CD4-positive, alpha-beta T cell treated with Interleukin-4 for 1 hour (primary cell): ENCODE data around the gene MEFV.
A peak's percentile ranks its signal among the peaks of the same experiment; 100 is the strongest.
"Not testable (repeated sequence)": the region's sequence is repeated elsewhere in the genome, so short reads cannot be mapped to it uniquely, and the experiment has no call there.

ENCODE experiments used
- DNase-seq, 2 donors: peaks; one replicate each; pipeline ENCODE4 v3.0.0-alpha.2; 2020 to 2022

MEFV gene, protein sequence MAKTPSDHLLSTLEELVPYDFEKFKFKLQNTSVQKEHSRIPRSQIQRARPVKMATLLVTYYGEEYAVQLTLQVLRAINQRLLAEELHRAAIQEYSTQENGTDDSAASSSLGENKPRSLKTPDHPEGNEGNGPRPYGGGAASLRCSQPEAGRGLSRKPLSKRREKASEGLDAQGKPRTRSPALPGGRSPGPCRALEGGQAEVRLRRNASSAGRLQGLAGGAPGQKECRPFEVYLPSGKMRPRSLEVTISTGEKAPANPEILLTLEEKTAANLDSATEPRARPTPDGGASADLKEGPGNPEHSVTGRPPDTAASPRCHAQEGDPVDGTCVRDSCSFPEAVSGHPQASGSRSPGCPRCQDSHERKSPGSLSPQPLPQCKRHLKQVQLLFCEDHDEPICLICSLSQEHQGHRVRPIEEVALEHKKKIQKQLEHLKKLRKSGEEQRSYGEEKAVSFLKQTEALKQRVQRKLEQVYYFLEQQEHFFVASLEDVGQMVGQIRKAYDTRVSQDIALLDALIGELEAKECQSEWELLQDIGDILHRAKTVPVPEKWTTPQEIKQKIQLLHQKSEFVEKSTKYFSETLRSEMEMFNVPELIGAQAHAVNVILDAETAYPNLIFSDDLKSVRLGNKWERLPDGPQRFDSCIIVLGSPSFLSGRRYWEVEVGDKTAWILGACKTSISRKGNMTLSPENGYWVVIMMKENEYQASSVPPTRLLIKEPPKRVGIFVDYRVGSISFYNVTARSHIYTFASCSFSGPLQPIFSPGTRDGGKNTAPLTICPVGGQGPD

DNA sequence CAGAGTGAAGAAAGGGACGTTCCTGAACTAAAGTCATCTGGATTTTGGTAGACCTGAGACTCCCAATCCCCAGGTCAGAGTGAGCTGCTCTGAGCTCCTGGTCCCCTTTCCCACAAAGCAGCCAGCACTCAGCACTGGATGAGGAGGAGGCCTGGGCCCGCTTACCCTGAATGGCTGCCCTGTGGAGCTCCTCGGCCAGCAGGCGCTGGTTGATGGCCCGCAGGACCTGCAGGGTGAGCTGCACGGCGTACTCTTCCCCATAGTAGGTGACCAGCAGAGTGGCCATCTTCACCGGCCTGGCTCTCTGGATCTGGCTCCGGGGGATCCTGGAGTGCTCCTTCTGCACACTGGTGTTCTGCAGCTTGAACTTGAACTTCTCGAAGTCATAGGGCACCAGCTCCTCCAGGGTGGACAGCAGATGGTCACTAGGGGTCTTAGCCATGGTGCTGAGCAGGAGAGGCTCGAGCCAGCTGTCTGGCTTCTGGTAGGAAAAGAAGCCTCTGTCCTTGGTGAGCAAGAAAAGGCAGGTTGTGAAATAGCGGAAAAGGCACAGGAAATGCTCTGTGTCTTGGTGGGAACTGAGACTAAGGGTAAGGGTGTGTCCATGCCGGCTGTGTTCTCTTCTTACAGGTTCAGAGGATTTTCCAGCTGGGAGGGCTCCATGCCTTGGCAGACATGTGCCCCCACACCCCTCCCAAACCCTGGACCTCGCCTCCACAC is at the start of gene MEFV:
TSS of gene MEFV (minus strand) at position 488 of the 720 bp plus-strand sequence. CDS start at position 442, 46 bp downstream.
- peak in 1 of 2 donors; percentile 39 for DNase-seq

DNA sequence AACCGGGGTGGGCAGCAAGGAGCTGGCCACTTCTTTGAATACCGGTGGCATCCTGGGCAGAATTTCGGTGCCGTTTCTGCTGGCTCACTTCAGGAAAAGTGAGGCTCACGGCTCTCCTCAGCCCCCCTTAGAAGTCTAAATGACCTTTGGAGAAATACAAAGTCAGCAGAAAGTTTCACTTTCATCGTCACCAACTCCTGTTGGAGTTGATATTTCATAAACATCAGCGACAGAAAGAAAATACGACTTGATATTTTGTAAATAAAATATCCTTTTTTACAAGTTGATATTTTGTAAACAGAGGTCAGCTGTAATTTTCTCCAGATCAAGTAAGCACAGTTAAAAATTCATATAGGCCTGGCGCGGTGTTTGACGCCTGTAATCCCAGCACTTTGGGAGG is 49.6 kb upstream of the MEFV start:
- no peak for DNase-seq

DNA sequence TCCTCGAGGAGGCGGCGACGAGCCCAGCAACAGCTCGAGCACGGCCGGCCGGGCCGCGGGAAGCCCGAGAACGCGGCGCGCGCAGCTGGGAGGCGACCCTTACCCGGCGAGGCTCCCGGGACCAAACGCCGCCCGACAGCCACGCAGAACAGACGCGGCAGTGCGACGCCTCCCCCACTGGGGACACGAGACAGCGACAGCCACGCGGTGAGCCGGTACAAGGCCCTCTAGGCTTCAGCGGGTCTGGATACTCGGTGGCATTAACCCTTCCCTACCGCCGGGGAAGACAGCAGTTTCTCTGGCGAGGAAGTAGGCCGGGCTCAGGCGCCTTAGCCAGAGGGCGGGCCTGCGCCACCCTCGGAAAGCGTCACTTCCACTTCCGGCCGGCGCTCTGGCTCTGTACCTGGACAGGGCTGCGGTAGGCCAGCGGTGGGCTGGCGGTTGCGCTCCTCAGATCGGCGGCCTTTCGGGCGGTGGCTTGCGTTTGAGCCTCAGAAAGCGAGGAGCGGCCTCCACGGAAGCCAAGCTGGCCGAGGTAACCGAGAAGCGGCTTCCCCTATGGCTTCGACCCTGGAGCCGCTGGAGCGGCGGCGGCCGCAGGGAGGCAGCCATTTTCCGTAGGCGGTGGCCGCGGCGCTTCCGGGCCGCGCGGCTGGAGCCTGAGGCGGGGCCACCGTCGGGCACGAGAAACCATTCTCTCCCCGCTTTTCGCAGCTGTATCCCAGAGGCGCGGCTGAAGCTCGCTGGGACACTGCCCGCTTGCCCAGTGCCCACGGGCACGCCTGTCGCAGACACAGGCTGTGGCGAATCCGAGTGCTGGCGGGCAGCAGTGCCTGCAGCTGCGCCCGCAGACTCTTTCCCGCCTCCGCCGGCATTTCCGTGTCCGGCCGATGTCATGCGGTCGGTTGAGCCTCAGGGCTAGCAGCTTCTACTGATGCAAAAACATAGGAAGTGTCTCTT is 49.0 kb upstream of the MEFV start, which contains the start of the genes TIGD7 and ZNF75A:
TSS of gene TIGD7 (minus strand) at position 322 of the 960 bp plus-strand sequence. CDS start 4,816 bp downstream, outside the sequence.
TSS of gene ZNF75A (plus strand) at position 389 of the 960 bp plus-strand sequence. CDS start 2,932 bp downstream, outside the sequence.
- DNase-seq = peak; percentile 87 to 90

DNA sequence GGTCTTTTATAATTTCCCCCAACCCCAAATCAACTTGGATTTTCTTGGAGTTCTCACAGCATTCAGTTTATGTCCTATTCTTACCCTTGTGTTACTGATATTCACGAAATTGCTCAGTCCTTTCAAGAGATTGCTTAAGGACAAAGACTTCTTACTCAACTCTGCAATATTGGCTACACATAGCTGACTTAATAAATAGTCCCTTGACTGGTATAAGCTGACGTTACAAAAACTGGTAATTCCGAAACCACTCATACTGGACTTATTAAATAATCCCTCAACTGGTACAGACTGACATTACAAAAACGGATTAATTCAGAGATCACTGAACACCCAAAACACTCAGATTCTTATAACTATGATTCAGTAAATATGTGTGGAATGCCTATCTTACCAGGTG is 47.9 kb upstream of the MEFV start:
- DNase-seq = no peak

DNA sequence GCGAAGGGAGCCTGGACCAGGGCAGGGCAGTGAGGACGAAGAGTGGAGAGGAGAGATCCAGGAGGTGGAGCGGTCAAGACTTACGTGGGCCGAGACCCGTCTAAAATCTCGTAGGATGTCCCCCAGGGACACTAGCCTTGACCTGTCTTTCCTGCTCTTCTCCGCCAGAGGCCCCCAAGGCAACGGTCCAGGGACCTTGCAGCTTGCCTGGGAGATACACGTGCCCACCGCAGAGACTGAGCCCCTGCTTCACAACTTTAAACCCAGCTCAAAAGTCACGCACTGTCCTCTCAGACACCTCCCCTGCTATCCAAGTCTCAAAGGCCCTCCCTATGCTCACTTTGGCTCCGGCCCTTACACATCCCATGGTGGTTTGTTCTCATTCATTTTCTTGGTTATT is 39.4 kb upstream of the MEFV start:
- DNase-seq = no peak

DNA sequence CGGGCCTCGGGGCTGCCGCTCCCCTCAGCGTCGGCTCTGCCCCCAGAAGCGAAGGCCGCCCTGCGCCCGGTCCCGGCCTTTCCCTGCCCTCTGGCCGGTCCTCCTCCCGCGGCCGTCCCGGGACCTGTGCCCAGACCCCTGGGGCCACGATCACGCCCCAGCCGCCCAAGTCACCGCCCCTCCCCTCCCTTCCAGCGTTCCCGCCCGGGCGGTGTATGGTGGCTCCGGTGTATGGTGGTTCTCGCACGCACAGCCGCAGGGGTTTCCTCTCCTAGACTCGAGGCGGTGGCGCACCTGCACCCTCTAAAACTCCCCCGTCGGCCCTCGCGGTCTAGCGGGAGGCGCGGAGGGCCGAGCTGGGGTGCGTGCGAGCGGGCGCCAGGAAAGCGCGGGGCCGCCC is 38.8 kb upstream of the MEFV start:
- no peak for DNase-seq

DNA sequence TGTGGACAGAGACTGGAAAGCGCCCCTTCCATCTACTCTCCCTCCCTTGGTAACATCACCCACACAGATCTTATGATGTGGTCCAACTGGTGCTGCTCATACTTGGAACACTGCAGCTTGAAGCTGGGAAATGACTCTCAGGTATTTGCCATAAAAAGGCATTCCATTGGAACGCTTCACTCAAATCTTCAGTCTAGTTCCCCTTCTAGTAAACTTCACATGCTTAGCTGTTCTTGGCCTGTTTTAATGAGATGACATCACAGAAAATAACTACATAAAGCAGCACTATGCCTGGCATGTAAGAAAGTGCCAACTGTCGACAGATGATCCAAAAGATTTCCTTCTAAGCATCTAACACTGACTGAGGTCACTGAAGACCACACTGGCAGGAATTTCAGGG is 36.2 kb upstream of the MEFV start:
- DNase-seq = no peak

DNA sequence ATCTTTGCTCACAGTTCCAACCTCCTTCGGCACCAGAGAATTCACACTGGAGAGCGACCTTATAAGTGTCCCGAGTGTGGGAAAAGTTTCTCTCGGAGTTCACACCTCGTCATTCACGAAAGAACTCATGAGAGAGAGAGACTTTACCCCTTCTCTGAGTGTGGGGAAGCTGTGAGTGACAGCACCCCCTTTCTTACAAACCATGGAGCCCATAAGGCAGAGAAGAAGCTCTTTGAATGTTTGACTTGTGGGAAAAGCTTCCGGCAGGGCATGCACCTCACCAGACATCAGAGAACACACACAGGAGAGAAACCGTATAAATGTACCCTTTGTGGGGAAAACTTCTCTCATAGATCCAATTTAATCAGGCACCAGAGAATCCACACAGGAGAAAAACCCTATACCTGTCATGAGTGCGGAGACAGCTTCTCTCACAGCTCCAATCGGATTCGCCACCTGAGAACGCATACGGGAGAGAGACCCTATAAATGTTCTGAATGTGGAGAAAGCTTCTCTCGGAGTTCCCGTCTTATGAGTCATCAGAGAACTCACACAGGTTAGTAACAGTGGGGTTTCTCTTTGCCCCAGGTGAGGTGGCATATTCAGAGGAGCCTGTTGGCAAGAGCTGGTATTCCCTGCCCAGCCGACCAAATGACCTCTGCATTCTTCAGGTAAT is 33.7 kb upstream of the MEFV start:
- no peak for DNase-seq

DNA sequence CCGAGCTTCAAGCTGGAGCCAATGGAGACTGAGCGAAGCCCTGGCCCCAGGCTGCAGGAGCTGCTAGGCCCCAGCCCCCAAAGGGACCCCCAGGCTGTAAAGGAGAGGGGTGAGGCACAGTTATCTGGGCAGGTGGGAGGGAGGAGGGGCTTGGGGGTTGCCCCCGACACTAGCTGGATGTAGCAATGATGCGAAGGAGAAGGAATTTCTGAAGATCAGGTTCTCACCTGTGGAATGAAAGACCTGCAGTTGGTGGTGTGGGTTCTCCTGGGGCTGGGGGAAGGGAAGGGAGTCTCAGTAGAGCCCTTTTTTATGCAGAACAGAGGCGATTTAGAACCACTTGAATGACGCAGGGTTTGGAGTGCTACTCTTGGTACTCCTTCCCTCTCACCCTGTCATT is 28.7 kb upstream of the MEFV start:
- no peak for DNase-seq

DNA sequence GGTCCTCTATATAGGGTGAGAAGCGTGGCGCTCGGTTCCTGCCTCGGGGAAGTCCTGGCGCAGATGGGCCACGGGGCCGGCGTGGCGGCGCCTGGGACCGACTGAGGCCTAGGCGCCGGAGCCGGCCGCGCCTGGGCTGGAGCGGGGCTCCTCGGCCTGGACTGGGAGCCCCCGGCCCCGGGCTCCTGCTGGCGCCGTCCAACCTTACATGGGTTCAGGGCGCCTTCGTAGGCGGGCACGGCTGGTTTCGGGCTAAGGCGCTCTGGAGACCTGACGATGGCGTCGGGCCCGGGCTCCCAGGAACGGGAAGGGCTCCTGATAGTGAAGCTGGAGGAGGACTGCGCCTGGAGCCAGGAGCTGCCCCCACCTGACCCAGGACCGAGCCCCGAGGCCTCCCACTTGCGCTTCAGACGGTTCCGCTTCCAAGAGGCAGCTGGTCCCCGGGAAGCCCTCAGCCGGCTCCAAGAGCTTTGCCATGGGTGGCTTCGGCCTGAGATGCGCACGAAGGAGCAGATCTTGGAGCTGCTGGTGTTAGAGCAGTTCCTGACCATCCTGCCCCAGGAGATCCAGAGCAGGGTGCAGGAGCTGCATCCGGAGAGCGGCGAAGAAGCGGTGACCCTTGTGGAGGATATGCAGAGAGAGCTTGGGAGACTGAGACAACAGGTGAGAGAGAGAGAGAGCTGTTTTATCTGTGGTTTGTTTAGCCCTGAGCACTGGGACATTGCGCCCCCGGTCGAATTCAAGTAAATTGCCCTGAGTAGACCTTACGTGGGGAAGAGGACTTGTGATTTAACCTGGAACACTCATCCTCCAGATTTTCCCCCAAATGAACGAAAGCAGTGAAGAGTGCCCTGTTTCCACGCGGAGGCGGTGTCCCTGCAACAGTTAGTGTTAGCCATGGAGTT is 27.4 kb upstream of the MEFV start:
- DNase-seq = no peak

DNA sequence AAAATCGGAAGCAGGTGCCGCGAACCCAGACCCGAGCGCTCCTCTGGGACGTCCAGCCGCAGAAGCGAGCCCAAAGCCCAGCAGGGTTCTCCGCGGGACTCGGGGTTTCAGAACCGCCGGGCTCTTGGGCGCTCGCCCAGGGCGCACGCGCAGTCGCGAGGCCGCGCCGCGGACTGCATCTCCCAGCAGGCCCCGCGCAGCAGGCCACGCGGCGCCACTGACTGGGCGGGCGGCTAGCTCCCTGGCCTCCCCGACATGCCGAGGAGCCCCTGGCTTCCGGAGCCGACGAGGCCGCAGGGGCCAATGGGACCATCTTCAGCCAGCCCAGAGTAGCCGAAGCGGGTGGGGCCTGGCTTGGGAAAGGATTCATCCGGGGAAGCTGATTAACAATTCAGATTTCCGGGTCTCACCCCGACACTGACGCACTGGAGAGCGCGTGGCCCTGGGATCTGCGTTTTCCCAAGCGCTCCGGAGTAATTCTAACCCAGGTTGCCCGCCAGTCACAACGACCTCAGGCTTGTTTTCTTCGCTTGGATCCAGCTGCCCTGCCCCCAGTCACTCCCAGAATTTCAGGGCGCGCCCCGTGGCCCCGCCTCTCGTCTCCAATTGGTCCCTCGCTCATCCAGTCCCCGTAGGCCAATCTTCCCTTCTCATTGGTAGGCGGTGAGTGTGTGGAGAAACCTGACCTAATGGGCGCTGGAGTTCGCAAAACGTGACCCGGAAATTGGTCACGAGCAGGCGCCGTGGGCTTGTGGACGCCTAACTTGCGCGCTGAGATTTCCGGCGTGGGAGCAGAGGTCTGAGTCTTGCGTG is 26.5 kb upstream of the MEFV start, which contains the start of gene ZNF263:
TSS of gene ZNF263 (plus strand) at position 762 of the 813 bp plus-strand sequence. CDS start 328 bp downstream, outside the sequence.
- DNase-seq = peak; percentile 95 to 96

DNA sequence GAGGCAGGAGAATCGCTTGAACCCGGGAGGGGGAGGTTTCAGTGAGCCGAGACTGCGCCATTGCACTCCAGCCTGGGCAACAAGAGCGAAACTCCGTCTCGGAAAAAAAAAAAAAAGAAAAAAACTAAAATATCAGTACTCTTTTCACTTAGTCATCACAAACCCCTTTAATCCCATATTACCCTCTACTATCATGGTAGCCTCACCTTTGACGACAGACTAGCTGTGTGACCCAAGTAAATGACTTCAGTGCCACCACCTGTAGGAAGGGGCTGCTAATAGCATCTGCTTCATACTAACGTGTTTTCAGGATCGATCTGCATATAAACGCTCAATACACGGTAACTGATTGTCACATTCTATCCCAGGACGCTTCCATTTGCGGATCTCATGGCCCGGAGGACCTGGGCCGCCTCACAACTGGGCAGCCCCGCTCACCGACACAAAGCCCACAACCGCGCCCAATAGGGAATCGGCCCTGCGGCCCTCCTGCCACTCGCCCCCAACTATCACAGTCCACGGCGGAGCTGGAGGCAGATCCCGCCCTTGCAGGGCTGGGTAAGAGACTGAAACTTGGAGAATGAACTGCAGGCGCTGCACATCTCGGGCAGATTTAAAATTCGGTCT is 25.8 kb upstream of the MEFV start:
- DNase-seq = no peak

DNA sequence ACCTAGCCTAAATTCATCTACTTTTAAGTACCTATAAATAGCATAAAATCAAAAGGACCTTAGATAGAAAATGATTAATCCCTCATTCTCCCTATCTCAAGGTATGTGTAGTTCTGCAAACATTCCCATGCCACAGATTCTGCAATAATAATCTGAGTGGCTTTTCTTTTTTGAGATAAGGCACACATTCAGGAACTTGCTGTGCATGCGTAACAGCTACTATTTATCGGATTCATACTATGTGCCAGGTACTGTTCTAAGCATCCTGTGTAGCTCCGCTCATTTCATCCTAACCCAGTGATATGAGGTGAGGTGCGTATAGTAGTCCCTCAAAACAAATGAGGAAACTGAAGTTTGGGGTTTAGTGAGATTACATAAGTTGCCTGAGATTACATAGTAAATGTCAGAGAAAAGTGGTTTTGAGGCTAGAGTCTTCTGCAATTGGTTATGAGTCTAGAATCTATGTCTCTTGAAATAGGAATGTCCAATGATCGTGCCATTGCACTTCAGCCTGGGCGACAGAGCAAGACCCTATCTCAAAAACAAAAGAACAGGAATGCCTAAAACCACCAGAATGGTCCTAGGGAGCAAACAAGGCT is 24.9 kb upstream of the MEFV start:
- no peak for DNase-seq

DNA sequence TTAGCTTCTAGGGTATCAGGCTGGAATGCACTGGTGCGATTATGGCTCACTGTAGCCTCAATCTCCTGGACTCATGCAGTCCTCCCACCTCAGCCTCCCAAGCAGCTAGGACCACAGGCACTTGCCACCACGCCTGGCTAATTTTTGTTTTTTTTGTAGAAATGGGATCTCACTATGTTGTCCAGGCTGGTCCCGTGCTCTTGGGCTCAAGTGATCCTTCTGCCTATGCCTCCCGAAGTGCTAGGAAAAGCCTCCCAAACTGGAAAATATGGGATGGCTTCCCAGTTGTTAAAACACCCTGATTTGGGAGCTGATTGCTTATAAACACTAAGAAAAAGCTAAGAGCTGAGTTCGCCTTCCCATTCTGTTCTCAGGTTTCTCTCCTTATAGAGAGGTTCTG is 20.2 kb upstream of the MEFV start:
- DNase-seq = no peak

DNA sequence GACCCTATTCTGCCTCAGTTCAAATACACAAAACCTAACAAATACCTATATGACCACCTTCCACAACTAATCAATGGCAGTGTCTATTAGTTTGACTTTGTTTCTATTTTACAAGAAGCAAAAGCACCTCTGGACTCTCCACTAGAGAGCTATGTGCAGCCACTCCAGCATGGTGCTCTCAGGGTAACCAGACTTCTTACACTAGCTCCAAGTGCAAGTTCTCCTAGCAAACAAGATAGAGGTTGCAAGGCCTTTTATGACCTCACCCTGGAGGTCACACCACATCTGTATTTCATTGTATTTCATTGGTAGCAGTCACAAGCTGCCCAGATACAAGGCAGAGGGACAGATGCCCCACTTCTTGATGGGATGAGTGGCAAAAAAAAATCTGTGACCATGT is 18.5 kb upstream of the MEFV start:
- no peak for DNase-seq

DNA sequence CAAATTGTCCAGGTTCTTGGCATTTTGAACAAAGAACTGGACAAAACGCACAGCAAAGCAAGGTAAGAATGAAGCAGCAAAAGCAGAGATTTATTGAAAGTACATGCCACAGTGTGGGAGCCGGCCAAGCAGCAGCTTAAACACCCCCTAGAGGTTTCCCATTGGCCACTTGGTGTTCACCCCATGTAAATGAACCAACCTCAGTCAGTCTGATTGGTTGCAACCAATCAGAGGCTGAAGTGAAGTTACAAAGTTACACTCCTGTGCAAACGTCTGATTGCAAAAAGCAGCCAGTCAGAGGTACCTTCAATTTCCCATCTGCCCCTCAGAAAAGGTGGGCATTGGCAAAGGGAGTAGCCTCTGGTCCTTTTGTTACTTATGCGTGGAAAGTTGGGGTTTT is 18.1 kb upstream of the MEFV start:
- no peak for DNase-seq

DNA sequence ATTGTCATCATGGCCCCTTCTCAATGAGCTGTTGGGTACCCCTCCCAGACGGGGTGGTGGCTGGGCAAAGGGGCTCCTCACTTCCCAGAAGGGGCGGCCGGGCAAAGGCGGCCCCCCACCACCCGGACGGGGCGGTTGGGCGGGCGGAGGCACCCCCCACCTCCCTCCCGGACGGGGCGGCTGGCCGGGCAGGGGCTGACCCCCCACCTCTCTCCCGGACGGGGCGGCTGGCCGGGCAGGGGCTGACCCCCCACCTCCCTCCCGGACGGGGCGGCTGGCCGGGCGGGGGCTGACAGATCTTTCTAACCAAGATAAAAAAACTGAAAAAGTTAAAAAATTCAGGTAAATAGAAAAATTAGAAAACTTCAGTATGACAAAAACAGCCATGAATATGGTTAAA is 14.8 kb upstream of the MEFV start:
- not testable (repeated sequence) for DNase-seq

DNA sequence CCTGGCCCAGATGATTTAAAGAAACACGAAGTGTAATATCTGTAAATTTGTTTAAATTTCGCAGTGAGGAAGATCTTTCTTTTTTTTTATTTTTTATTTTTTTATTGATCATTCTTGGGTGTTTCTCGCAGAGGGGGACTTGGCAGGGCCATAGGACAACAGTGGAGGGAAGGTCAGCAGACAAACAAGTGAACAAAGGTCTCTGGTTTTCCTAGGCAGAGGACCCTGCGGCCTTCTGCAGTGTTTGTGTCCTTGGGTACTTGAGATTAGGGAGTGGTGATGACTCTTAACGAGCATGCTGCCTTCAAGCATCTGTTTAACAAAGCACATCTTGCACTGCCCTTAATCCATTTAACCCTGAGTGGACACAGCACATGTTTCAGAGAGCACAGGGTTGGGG is 14.3 kb upstream of the MEFV start:
- not testable (repeated sequence) for DNase-seq
